Measurements from ENCODE around the gene ADGRL3.
A peak's percentile ranks its signal among the peaks of the same experiment; 100 is the strongest.
"Not testable (repeated sequence)": the region's sequence is repeated elsewhere in the genome, so short reads cannot be mapped to it uniquely, and the experiment has no call there.

Gene ADGRL3

DNA sequence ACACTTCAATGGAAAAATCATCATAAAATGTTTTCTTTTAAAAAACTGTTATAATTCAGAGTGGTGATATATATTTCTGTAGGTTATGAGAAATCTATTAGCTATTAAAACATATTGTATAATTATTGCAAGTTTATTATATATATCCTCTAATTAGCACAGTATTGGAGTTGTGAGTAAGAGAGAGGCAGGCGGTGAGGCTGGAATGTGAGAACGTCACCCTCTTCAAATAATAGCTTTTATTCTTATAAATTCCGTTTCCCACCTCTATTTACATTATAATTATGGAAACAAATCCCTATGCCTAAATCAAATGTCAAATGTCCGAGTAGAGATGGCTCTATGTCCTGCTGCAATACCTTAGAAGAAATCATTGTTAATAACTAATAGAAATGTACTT lies 292.9 kb downstream of the ADGRL3 start:
- no peak for DNase-seq (ENCODE audit: low read depth)
- no peak overlapping the region for H3K4me3 ChIP-seq (ENCODE audit: control insufficient read depth, low read depth, low read length)
- TF ChIP-seq, protein P1, sequence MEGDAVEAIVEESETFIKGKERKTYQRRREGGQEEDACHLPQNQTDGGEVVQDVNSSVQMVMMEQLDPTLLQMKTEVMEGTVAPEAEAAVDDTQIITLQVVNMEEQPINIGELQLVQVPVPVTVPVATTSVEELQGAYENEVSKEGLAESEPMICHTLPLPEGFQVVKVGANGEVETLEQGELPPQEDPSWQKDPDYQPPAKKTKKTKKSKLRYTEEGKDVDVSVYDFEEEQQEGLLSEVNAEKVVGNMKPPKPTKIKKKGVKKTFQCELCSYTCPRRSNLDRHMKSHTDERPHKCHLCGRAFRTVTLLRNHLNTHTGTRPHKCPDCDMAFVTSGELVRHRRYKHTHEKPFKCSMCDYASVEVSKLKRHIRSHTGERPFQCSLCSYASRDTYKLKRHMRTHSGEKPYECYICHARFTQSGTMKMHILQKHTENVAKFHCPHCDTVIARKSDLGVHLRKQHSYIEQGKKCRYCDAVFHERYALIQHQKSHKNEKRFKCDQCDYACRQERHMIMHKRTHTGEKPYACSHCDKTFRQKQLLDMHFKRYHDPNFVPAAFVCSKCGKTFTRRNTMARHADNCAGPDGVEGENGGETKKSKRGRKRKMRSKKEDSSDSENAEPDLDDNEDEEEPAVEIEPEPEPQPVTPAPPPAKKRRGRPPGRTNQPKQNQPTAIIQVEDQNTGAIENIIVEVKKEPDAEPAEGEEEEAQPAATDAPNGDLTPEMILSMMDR (conservative IDR thresholded peaks at IDR 0.05; ENCODE audit: control insufficient read depth, insufficient read depth, low read depth, low read length), result no peak

DNA sequence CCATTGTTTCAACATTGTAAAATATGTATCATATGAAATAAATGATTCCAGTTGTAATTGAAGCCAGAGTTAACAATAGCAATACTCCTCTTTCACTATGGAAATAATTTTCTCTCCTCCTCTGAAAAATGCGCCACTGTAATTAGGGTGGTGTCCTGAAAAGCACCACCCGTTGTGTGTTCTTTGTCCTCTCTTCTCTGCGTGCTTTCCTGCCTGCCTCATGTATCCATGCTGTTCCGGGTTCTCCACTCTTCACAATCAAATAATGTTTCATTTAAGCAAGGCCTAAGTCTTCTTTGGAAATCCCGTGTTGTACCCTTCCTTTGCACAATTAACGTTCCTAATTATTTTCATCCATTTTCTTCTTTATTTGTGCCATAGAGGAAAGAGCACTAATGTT lies 293.3 kb downstream of the ADGRL3 start:
- no peak overlapping the region for H3K4me3 ChIP-seq (ENCODE audit: control insufficient read depth, low read depth, low read length)
- TF ChIP-seq, protein P1 (conservative IDR thresholded peaks at IDR 0.05; ENCODE audit: control insufficient read depth, insufficient read depth, low read depth, low read length), result no peak

DNA sequence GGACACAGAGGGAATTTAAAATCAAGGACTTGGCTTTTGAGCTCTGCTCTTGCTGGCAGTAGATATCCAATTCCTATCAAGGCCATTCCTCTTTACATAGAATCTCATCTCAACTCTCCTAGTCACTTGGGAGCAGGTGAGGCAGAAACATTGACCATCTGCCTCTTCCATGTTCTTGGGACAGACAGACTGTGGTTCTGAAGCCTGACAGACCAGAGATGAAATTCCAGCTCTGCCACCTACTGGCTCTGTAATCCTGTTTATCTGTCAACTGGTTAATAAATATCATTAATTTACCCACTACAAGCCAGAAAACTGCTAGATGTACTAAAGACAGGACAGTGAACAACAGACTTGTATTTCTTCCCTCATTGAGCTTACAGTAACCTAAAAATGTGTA lies 300.8 kb downstream of the ADGRL3 start:
- TF ChIP-seq, protein P1 (conservative IDR thresholded peaks at IDR 0.05; ENCODE audit: control insufficient read depth, insufficient read depth, low read depth, low read length), result peak; percentile 31
- no peak overlapping the region for H3K4me3 ChIP-seq (ENCODE audit: control insufficient read depth, low read depth, low read length)
- peak; percentile 22 for DNase-seq (ENCODE audit: low read depth)

More for the DNA sequence above, 293.3 kb downstream of the ADGRL3 start:
- no peak for DNase-seq (ENCODE audit: low read depth)

DNA sequence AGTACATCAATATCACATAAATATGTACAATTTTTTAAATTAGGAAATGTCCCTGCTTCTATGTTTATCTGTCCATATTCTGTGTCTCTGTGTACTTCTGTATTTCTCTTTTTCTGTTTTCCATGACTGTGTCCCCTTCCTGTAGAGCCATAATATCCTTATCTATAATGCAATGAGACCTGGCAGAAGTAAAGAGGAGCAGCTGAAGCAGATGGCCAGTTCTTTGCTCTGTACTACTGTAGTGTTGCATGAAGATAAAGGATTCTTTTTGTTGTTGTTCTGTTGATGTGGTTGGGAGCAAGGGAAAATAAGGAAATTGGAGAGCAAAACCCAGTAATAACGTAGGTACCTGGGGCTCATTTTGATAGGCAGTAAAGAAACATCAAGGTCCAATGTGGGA lies 301.7 kb downstream of the ADGRL3 start:
- no peak overlapping the region for H3K4me3 ChIP-seq (ENCODE audit: control insufficient read depth, low read depth, low read length)
- TF ChIP-seq, protein P1 (conservative IDR thresholded peaks at IDR 0.05; ENCODE audit: control insufficient read depth, insufficient read depth, low read depth, low read length), result no peak
- DNase-seq (ENCODE audit: low read depth), result no peak

DNA sequence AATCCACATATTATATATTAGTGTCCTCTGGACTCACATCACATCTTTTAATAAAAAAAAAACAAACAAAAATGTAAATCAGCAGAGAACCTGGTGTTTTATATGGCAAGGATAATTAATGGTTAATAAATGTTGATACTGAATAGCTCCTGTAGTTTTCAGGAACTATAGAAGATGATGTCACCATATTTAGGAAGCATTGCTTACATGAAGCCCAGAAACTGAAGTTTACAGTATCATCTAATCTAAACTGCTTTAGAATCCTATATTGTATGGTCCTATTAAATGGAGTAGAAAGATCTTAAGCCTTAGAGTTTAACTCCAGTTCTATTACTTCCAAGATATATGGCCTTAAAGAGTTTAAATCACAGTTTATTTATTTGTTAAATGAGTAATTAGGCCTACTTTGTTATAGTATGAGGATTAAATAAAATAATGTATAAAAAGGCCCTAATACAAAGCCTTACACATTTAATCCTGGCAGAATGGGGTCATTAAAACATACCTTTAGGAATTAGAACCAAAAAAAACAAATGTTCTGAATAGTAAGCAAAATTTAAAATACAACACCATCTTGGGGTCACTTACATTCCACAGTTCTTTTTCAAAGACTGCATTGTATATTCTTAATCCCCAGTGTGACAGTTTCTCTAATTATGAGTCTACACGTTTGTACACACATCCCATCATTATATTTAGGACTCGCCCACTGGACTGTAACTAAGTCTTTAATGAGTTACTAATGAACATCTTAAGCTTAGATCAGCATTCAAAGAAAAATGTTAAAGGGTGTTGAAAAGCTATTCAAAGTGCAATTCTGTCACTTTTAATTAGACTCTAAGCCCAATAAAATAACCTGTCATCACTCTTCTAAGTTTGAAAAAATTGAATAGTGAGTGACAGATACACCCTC lies 305.9 kb downstream of the ADGRL3 start:
- no peak for DNase-seq (ENCODE audit: low read depth)
- H3K4me3 ChIP-seq (ENCODE audit: control insufficient read depth, low read depth, low read length), result no peak overlapping the region
- TF ChIP-seq, protein P1 (conservative IDR thresholded peaks at IDR 0.05; ENCODE audit: control insufficient read depth, insufficient read depth, low read depth, low read length), result no peak

DNA sequence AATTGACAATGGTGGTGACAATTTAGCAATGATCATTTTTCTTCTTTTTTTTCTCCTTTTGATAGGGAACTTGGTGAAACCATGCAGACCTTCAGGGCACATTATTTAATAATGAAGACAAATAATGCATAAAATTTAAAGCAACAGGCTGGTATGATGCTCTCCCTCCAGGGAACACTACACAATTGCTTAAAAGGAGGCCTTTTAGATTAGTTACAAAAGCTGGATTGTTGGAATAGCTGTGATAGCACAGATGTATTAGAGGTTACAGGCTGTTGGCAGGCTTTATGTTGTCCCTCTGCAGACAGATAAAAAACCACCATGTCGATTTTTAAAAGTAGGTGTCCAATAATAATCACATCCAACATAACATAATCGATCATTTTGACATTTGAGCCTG lies 307.0 kb downstream of the ADGRL3 start:
- TF ChIP-seq, protein P1 (conservative IDR thresholded peaks at IDR 0.05; ENCODE audit: control insufficient read depth, insufficient read depth, low read depth, low read length), result no peak
- no peak for DNase-seq (ENCODE audit: low read depth)
- no peak overlapping the region for H3K4me3 ChIP-seq (ENCODE audit: control insufficient read depth, low read depth, low read length)

DNA sequence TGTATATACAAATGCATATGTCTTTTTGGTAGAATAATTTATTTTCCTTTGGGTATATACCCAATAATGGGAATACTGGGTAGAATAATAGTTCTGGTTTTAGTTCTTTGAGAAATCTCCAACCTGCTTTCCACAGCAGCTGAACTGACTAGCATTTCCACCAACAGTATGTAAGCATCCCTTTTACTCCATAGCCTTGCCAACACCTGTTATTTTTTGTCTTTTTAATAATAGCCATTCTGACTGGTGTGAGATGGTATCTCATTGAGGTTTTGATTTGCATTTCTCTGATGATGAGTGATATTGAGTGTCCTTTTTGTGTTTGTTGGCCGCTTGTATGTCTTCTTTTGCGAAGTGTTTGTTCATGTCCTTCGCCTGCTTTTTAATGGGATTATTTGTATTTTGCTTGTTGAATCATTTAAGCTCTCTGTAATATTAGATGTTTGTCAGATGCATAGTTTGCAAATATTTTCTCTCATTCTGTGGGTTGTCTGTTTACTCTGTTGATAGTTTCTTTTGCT lies 309.7 kb downstream of the ADGRL3 start:
- DNase-seq (ENCODE audit: low read depth); H3K4me3 ChIP-seq (ENCODE audit: control insufficient read depth, low read depth, low read length): not testable (repeated sequence)
